ENCODE results near the gene RNU6-8.

- TF ChIP-seq USF1 (IDR thresholded peaks at IDR 0.05; ENCODE audit: borderline replicate concordance, low read depth), result no peak
- TF ChIP-seq RCOR1 (IDR thresholded peaks at IDR 0.05; ENCODE audit: low read length), result no peak
- no peak for TF ChIP-seq CTCF (IDR thresholded peaks at IDR 0.05)
- no peak for TF ChIP-seq EZH2phosphoT487 (IDR thresholded peaks at IDR 0.05; ENCODE audit: borderline replicate concordance, low read depth)
- TF ChIP-seq YY1 (IDR thresholded peaks at IDR 0.05; ENCODE audit: low read depth), result no peak
- no peak for TF ChIP-seq ELF1 (IDR thresholded peaks at IDR 0.05)
- no peak for TF ChIP-seq EP300 (IDR thresholded peaks at IDR 0.05; ENCODE audit: borderline replicate concordance in 1 of 2, low read depth in 1 of 2, low read length in 1 of 2)
- TF ChIP-seq GABPA (IDR thresholded peaks at IDR 0.05; ENCODE audit: low read depth), result no peak
- no peak for TF ChIP-seq SMC3 (IDR thresholded peaks at IDR 0.05; ENCODE audit: low read depth, low read length)
- no peak for TF ChIP-seq MAX (IDR thresholded peaks at IDR 0.05; ENCODE audit: low read depth)
- no peak for TF ChIP-seq FOXM1 (IDR thresholded peaks at IDR 0.05; ENCODE audit: low read depth)
- no peak; the same call in 1 of the 2 replicates for TF ChIP-seq POLR2AphosphoS5 (IDR thresholded peaks at IDR 0.05; ENCODE audit: low read depth, low read length)
- no peak for TF ChIP-seq USF2 (IDR thresholded peaks at IDR 0.05; ENCODE audit: borderline replicate concordance, low read depth, low read length)
- TF ChIP-seq NFIC (IDR thresholded peaks at IDR 0.05; ENCODE audit: borderline replicate concordance), result no peak
These were observed 2.5 kb downstream of the RNU6-8 start for GRCh38 chr14:32200368-32201192.
